ENCODE measurements around the gene NPC2.
A peak's percentile ranks its signal among the peaks of the same experiment; 100 is the strongest.

Gene NPC2

DNA sequence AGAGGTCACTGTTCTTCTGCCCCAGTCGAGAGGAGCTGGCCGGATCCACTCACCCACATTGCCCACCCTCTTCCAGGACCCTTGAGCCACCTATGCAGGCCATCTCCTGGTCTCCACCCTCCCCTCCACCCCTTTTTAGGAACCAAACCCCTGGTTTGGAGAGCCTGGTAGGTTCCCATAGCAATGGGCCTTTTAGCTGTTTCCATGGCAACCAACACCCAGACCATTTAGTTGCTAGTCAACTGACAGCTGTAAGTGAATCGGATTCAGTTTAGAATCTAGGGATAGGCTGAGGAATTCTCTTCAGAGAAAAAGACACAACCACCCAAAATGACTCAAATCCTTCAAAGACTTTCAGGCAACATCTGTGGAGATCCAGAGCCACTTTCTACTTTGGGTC is 16.5 kb downstream of the NPC2 start:
- Histone ChIP-seq H3K27me3 (ENCODE audit: control insufficient read depth in 5 of 5, insufficient read depth in 4 of 5, low read length in 5 of 5) (no peaks in the 10 kb centered on the region), H3K4me1 (ENCODE audit: control insufficient read depth in 5 of 5, insufficient read depth in 5 of 5, low read length in 5 of 5) (peaks cover 0 to 7% (median 5%) of the 10 kb centered on the region in 5 donors), H3K9me3 (ENCODE audit: control insufficient read depth in 5 of 5, low read length in 5 of 5) (no peaks in the 10 kb centered on the region), H3K27ac (ENCODE audit: low read depth, low read length) (no peak overlapping the region), H3K9ac (ENCODE audit: low read length in 5 of 5) (no peak overlapping the region), H3K4me3 (ENCODE audit: low read depth in 1 of 5, low read length in 5 of 5) (no peak overlapping the region), H3K36me3 (ENCODE audit: control insufficient read depth in 5 of 5, insufficient read depth in 5 of 5, low read length in 5 of 5) (peaks cover 25 to 76% (median 56%) of the 10 kb centered on the region in 5 donors)

DNA sequence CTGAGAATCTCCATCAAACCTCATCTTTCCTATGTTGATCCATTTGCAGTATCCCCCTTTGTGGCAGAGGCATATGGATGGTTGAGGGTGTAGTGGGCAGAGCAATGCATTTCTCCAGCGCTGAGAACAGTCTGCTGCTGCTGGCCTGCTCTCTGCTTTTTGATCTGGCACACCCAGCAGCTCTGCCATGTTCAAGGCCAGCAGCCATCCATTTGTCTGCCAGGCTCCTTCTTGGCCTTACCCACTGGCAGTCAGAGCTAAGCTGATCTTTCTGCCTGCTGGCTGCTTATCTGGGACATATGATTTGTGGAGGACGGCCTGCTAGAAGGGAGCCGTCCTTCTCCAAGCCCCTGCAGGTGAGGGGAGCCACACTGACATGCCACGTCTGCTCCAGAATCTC is 17.0 kb downstream of the NPC2 start:
- Histone ChIP-seq H3K4me1 (ENCODE audit: control insufficient read depth in 5 of 5, insufficient read depth in 5 of 5, low read length in 5 of 5) (peaks cover 0 to 7% (median 5%) of the 10 kb centered on the region in 5 donors), H3K27ac (ENCODE audit: low read depth, low read length) (no peak overlapping the region), H3K27me3 (ENCODE audit: control insufficient read depth in 5 of 5, insufficient read depth in 4 of 5, low read length in 5 of 5) (no peaks in the 10 kb centered on the region), H3K9ac (ENCODE audit: low read length in 5 of 5) (no peak overlapping the region), H3K9me3 (ENCODE audit: control insufficient read depth in 5 of 5, low read length in 5 of 5) (no peaks in the 10 kb centered on the region), H3K4me3 (ENCODE audit: low read depth in 1 of 5, low read length in 5 of 5) (no peak overlapping the region), H3K36me3 (ENCODE audit: control insufficient read depth in 5 of 5, insufficient read depth in 5 of 5, low read length in 5 of 5) (peaks cover 20 to 72% (median 54%) of the 10 kb centered on the region in 5 donors)

DNA sequence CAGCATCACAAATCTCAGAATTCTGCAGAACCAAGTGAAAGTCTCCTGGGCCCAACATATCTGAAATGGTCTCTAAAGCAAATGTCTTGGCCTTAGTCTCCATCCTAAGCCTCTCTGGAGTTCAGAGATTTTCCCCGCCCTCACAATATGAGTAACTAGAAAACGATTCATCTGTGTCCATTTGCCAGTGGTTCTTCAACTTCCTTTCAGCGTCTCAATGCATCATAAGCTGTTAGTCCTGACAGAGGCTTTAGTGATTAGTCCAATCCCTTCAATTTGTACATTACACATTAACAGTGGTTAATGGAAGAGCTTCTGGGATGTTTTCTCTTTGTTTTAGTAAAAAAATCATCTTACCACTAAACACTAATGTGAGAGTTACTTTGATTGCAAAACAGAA is 17.4 kb downstream of the NPC2 start:
- Histone ChIP-seq H3K36me3 (ENCODE audit: control insufficient read depth in 5 of 5, insufficient read depth in 5 of 5, low read length in 5 of 5) (peaks cover 19 to 72% (median 54%) of the 10 kb centered on the region in 5 donors), H3K27me3 (ENCODE audit: control insufficient read depth in 5 of 5, insufficient read depth in 4 of 5, low read length in 5 of 5) (no peaks in the 10 kb centered on the region), H3K27ac (ENCODE audit: low read depth, low read length) (no peak overlapping the region), H3K9ac (ENCODE audit: low read length in 5 of 5) (no peak overlapping the region), H3K4me1 (ENCODE audit: control insufficient read depth in 5 of 5, insufficient read depth in 5 of 5, low read length in 5 of 5) (peaks cover 0 to 9% (median 6%) of the 10 kb centered on the region in 5 donors), H3K9me3 (ENCODE audit: control insufficient read depth in 5 of 5, low read length in 5 of 5) (no peaks in the 10 kb centered on the region), H3K4me3 (ENCODE audit: low read depth in 1 of 5, low read length in 5 of 5) (no peak overlapping the region)

DNA sequence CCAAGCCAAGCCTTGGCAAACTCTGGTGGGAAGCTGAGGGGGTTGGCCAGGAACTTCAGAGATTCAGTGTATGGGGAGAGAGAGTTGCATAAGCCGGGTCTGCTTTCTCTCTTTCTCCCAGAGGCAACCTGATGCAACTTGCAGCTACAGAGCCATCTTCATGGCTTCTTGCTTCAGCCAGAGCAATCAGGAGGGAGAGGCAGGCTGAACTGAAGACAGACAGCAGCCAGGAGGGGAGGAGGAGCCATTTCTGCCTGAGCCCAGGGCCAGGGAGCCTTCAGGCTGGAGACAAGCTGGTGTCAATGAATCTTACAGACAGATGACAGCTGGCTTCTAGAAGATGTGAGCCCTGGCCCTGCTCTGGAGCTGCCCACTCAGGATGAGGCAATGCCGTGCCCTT is 18.7 kb downstream of the NPC2 start:
- H3K4me1 ChIP-seq (ENCODE audit: control insufficient read depth in 5 of 5, insufficient read depth in 5 of 5, low read length in 5 of 5) = peaks cover 0 to 22% (median 6%) of the 10 kb centered on the region in 5 donors
- H3K27me3 ChIP-seq (ENCODE audit: control insufficient read depth in 5 of 5, insufficient read depth in 4 of 5, low read length in 5 of 5) = no peaks in the 10 kb centered on the region
- no peak overlapping the region for H3K27ac ChIP-seq (ENCODE audit: low read depth, low read length)
- peaks cover 12 to 71% (median 42%) of the 10 kb centered on the region in 5 donors for H3K36me3 ChIP-seq (ENCODE audit: control insufficient read depth in 5 of 5, insufficient read depth in 5 of 5, low read length in 5 of 5)
- peak overlapping the region in 1 of 5 donors; percentile 36 for H3K9ac ChIP-seq (ENCODE audit: low read length in 5 of 5)
- no peak overlapping the region for H3K4me3 ChIP-seq (ENCODE audit: low read depth in 1 of 5, low read length in 5 of 5)
- H3K9me3 ChIP-seq (ENCODE audit: control insufficient read depth in 5 of 5, low read length in 5 of 5) = no peaks in the 10 kb centered on the region

DNA sequence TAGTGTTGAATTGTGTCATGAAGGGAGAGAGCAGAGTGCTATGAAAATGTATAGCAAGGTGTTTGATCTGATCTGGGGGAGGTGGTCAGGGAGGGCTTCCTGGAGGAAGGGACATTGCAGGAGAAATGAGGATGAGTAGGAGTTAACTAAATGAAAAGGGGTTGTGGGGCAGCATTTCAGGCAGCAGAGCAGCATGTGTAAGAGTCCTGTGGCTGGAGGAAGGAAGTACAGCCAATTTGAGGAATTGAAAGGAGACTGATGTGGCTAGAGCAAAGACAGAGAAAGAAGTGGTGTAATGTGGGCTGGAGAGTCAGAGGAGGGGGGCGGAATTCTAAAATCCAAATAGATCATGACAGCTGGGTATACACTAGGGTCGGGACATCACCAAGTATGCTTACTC is 20.5 kb downstream of the NPC2 start:
- Histone ChIP-seq H3K9ac (ENCODE audit: low read length in 5 of 5) (no peak overlapping the region), H3K9me3 (ENCODE audit: control insufficient read depth in 5 of 5, low read length in 5 of 5) (no peaks in the 10 kb centered on the region), H3K27me3 (ENCODE audit: control insufficient read depth in 5 of 5, insufficient read depth in 4 of 5, low read length in 5 of 5) (no peaks in the 10 kb centered on the region), H3K27ac (ENCODE audit: low read depth, low read length) (no peak overlapping the region), H3K36me3 (ENCODE audit: control insufficient read depth in 5 of 5, insufficient read depth in 5 of 5, low read length in 5 of 5) (peaks cover 0 to 65% (median 33%) of the 10 kb centered on the region in 5 donors), H3K4me3 (ENCODE audit: low read depth in 1 of 5, low read length in 5 of 5) (no peak overlapping the region), H3K4me1 (ENCODE audit: control insufficient read depth in 5 of 5, insufficient read depth in 5 of 5, low read length in 5 of 5) (peaks cover 0 to 30% (median 6%) of the 10 kb centered on the region in 5 donors)

DNA sequence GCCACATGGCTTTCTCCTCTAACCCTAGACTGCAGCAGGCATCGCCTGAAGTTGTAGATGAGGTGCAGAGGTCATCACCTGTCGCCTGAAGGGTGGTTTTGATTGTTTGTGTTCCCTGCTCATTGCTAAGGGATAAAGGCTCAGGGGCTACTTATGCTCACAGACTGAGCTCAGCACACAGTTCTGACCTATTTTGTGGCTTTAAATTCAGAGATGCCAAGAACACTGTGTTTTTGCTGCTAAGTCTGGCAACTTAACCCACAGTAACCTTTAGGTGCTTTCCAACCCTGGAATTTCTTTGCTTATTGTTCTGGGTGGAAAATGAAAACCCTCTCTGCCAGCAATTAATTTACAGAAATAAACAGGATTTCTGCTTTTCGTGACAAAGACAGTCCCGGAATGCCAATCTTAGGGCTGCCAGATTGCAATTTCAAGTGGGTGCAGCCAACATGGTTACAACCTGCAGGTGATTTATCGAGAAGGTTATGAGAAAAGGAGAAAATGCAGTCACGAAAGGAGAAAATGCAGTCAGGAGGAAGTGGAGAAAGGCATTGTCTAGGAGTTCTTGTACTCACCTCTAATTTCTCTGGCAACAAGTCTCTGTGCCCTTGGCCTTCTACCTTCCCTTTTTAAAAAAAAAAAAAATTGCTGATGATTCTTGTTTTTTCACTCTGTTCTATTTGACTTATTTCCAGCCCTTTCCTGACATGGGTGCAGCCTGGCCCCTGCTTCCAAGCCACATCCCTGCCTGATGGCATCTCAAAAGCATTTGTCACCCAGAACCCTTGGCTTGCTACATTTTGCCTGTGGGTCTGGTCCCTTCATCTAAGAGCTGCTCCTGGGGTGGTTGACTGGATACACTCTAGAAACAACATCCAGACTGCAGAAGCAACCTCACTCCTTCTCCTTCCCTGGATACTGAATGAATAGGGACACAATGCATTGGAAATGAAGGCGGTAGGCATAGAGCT is 23.3 kb downstream of the NPC2 start:
- Histone ChIP-seq H3K4me3 (ENCODE audit: low read depth in 1 of 5, low read length in 5 of 5) (no peak overlapping the region), H3K36me3 (ENCODE audit: control insufficient read depth in 5 of 5, insufficient read depth in 5 of 5, low read length in 5 of 5) (peaks cover 0 to 50% (median 22%) of the 10 kb centered on the region in 5 donors), H3K27me3 (ENCODE audit: control insufficient read depth in 5 of 5, insufficient read depth in 4 of 5, low read length in 5 of 5) (no peaks in the 10 kb centered on the region), H3K27ac (ENCODE audit: low read depth, low read length) (no peak overlapping the region), H3K9ac (ENCODE audit: low read length in 5 of 5) (no peak overlapping the region), H3K4me1 (ENCODE audit: control insufficient read depth in 5 of 5, insufficient read depth in 5 of 5, low read length in 5 of 5) (peaks cover 0 to 25% (median 4%) of the 10 kb centered on the region in 5 donors), H3K9me3 (ENCODE audit: control insufficient read depth in 5 of 5, low read length in 5 of 5) (no peaks in the 10 kb centered on the region)

DNA sequence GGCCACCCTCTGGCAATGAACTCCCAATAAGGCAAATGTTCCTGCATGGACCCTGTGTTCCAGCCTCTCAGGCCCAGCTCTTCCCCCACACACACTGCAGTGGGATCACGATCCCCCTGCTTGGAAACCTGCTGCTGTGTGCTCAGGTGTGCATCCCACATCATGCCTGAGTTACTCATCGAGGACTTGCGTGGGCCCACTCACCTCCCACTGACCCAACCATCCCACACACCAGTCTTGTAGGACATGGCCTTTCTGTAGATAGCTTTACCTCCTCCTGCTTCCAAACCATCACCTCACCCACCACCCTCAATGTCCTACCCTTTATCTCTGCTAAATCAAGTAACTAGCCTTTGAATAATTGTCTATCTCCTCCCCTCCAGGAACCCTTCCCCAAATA is 24.6 kb downstream of the NPC2 start:
- no peak overlapping the region for H3K9ac ChIP-seq (ENCODE audit: low read length in 5 of 5)
- no peaks in the 10 kb centered on the region for H3K9me3 ChIP-seq (ENCODE audit: control insufficient read depth in 5 of 5, low read length in 5 of 5)
- H3K4me3 ChIP-seq (ENCODE audit: low read depth in 1 of 5, low read length in 5 of 5) = no peak overlapping the region
- H3K27me3 ChIP-seq (ENCODE audit: control insufficient read depth in 5 of 5, insufficient read depth in 4 of 5, low read length in 5 of 5) = no peaks in the 10 kb centered on the region
- no peak overlapping the region for H3K27ac ChIP-seq (ENCODE audit: low read depth, low read length)
- H3K36me3 ChIP-seq (ENCODE audit: control insufficient read depth in 5 of 5, insufficient read depth in 5 of 5, low read length in 5 of 5) = peaks cover 0 to 37% (median 12%) of the 10 kb centered on the region in 5 donors
- H3K4me1 ChIP-seq (ENCODE audit: control insufficient read depth in 5 of 5, insufficient read depth in 5 of 5, low read length in 5 of 5) = peaks cover 0 to 25% (median 4%) of the 10 kb centered on the region in 5 donors

DNA sequence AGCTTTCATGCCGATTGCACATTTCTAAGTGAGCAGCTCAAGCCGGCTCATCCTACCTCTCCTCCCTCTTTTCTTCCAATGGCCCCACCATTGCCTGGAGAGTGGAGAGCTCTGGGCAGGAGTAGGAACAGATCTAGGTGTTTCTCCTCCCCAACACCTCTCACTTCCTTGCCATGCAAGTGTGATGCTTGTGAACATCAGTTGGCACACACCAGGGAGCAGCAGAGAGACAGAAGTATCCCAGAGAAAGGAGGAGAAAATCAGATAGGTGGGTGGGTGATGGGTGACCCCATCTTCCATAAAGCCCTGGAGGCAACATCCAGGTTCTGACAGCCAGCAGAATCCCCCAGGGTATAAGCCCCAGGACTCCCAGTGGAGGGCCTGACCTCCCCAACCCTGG is 27.8 kb downstream of the NPC2 start:
- H3K36me3 ChIP-seq (ENCODE audit: control insufficient read depth in 5 of 5, insufficient read depth in 5 of 5, low read length in 5 of 5) = peaks cover 0 to 19% (median 2%) of the 10 kb centered on the region in 5 donors
- H3K9ac ChIP-seq (ENCODE audit: low read length in 5 of 5) = no peak overlapping the region
- H3K4me1 ChIP-seq (ENCODE audit: control insufficient read depth in 5 of 5, insufficient read depth in 5 of 5, low read length in 5 of 5) = peaks cover 0 to 26% (median 4%) of the 10 kb centered on the region in 5 donors
- no peaks in the 10 kb centered on the region for H3K9me3 ChIP-seq (ENCODE audit: control insufficient read depth in 5 of 5, low read length in 5 of 5)
- no peaks in the 10 kb centered on the region for H3K27me3 ChIP-seq (ENCODE audit: control insufficient read depth in 5 of 5, insufficient read depth in 4 of 5, low read length in 5 of 5)
- no peak overlapping the region for H3K27ac ChIP-seq (ENCODE audit: low read depth, low read length)
- H3K4me3 ChIP-seq (ENCODE audit: low read depth in 1 of 5, low read length in 5 of 5) = no peak overlapping the region

DNA sequence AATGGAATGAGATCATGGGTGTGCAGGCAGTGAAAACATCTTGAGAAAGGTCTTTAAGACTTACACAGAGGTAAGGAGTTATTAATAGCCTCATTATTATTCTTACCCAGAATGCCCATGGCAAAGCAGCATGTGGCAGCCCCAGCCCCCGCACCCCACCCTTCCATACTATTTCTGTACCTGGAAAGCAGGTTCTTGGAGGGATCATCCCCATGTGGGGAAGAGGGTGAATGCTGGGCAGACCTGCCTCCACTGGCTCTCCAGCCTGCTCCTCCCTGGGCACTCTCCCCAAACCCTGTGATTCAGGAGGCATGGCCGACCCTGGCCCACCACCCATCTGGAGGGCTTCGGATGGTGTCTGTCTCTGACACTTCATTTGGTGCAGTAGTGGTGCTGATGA is 28.3 kb downstream of the NPC2 start:
- no peaks in the 10 kb centered on the region for H3K27me3 ChIP-seq (ENCODE audit: control insufficient read depth in 5 of 5, insufficient read depth in 4 of 5, low read length in 5 of 5)
- H3K9ac ChIP-seq (ENCODE audit: low read length in 5 of 5) = no peak overlapping the region
- peaks cover 0 to 14% (median 2%) of the 10 kb centered on the region in 5 donors for H3K36me3 ChIP-seq (ENCODE audit: control insufficient read depth in 5 of 5, insufficient read depth in 5 of 5, low read length in 5 of 5)
- peaks cover 0 to 26% (median 2%) of the 10 kb centered on the region in 5 donors for H3K4me1 ChIP-seq (ENCODE audit: control insufficient read depth in 5 of 5, insufficient read depth in 5 of 5, low read length in 5 of 5)
- H3K4me3 ChIP-seq (ENCODE audit: low read depth in 1 of 5, low read length in 5 of 5) = no peak overlapping the region
- H3K27ac ChIP-seq (ENCODE audit: low read depth, low read length) = no peak overlapping the region
- H3K9me3 ChIP-seq (ENCODE audit: control insufficient read depth in 5 of 5, low read length in 5 of 5) = no peaks in the 10 kb centered on the region

DNA sequence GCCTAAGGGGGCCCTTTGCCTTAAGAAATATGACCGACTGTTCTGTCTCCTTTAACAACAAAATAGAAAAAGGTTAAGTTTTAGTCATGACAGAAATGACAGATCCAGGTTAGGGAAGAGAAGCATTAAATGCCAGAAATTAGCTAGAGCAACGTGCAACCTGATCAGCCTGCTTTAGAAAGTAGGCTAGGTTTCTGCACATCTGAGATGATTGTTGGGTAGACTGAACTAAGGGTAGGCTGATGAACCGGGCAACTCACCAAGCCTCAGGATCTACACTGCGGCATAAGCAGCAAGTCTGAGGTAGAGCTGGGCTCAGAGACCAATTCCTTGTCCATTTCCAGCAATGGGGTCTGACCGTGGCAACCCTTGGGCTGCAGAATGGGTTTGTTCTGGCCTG is 29.4 kb downstream of the NPC2 start:
- H3K9me3 ChIP-seq (ENCODE audit: control insufficient read depth in 5 of 5, low read length in 5 of 5) = no peaks in the 10 kb centered on the region
- H3K4me3 ChIP-seq (ENCODE audit: low read depth in 1 of 5, low read length in 5 of 5) = no peak overlapping the region
- no peak overlapping the region for H3K27ac ChIP-seq (ENCODE audit: low read depth, low read length)
- peaks cover 0 to 20% (median 0%) of the 10 kb centered on the region in 5 donors for H3K4me1 ChIP-seq (ENCODE audit: control insufficient read depth in 5 of 5, insufficient read depth in 5 of 5, low read length in 5 of 5)
- peaks cover 0 to 7% (median 0%) of the 10 kb centered on the region in 5 donors for H3K36me3 ChIP-seq (ENCODE audit: control insufficient read depth in 5 of 5, insufficient read depth in 5 of 5, low read length in 5 of 5)
- no peaks in the 10 kb centered on the region for H3K27me3 ChIP-seq (ENCODE audit: control insufficient read depth in 5 of 5, insufficient read depth in 4 of 5, low read length in 5 of 5)
- no peak overlapping the region for H3K9ac ChIP-seq (ENCODE audit: low read length in 5 of 5)
